ENCODE results near the gene E2F6.

The E2F6 gene

GRCh38 chr2:11456251-11456650 lies 9.7 kb downstream of the E2F6 start:
- TF ChIP-seq ZNF274 (IDR thresholded peaks at IDR 0.05; ENCODE audit: low read depth, low read length) = no peak
- no peak overlapping the region for H3K4me3 ChIP-seq (ENCODE audit: low read length)

- no peak for TF ChIP-seq ZNF274 (IDR thresholded peaks at IDR 0.05; ENCODE audit: low read depth, low read length)
- H3K4me3 ChIP-seq (ENCODE audit: low read length) = no peak overlapping the region
These were observed 11.1 kb downstream of the E2F6 start for GRCh38 chr2:11454824-11455223.

- TF ChIP-seq ZNF274 (IDR thresholded peaks at IDR 0.05; ENCODE audit: low read depth, low read length) = no peak
- H3K4me3 ChIP-seq (ENCODE audit: low read length) = no peak overlapping the region
These were observed 15.2 kb downstream of the E2F6 start for GRCh38 chr2:11450791-11451190.

- no peak for TF ChIP-seq ZNF274 (IDR thresholded peaks at IDR 0.05; ENCODE audit: low read depth, low read length)
- H3K4me3 ChIP-seq (ENCODE audit: low read length) = no peak overlapping the region
These were observed 19.2 kb downstream of the E2F6 start for GRCh38 chr2:11446733-11447248.

- no peak for TF ChIP-seq ZNF274 (IDR thresholded peaks at IDR 0.05; ENCODE audit: low read depth, low read length)
- H3K4me3 ChIP-seq (ENCODE audit: low read length) = no peak overlapping the region
These were observed 21.2 kb downstream of the E2F6 start for GRCh38 chr2:11444737-11445136.

- no peak for TF ChIP-seq ZNF274 (IDR thresholded peaks at IDR 0.05; ENCODE audit: low read depth, low read length)
These were observed 27.3 kb downstream of the E2F6 start for GRCh38 chr2:11438555-11439080.

GRCh38 chr2:11437602-11438001 lies 28.4 kb downstream of the E2F6 start:
- no peak overlapping the region for H3K4me3 ChIP-seq (ENCODE audit: low read length)
- TF ChIP-seq ZNF274 (IDR thresholded peaks at IDR 0.05; ENCODE audit: low read depth, low read length) = no peak

More at GRCh38 chr2:11438555-11439080, 27.3 kb downstream of the E2F6 start:
- no peak overlapping the region for H3K4me3 ChIP-seq (ENCODE audit: low read length)

GRCh38 chr2:11435036-11435435 lies 30.9 kb downstream of the E2F6 start:
- no peak overlapping the region for H3K4me3 ChIP-seq (ENCODE audit: low read length)
- no peak for TF ChIP-seq ZNF274 (IDR thresholded peaks at IDR 0.05; ENCODE audit: low read depth, low read length)

GRCh38 chr2:11434443-11434842 lies 31.5 kb downstream of the E2F6 start:
- no peak for TF ChIP-seq ZNF274 (IDR thresholded peaks at IDR 0.05; ENCODE audit: low read depth, low read length)
- no peak overlapping the region for H3K4me3 ChIP-seq (ENCODE audit: low read length)

GRCh38 chr2:11433822-11434221 lies 32.1 kb downstream of the E2F6 start:
- no peak for TF ChIP-seq ZNF274 (IDR thresholded peaks at IDR 0.05; ENCODE audit: low read depth, low read length)
- H3K4me3 ChIP-seq (ENCODE audit: low read length) = no peak overlapping the region

GRCh38 chr2:11430729-11431128 lies 35.2 kb downstream of the E2F6 start:
- no peak for TF ChIP-seq ZNF274 (IDR thresholded peaks at IDR 0.05; ENCODE audit: low read depth, low read length)
- no peak overlapping the region for H3K4me3 ChIP-seq (ENCODE audit: low read length)

GRCh38 chr2:11427224-11427623 lies 38.7 kb downstream of the E2F6 start:
- no peak overlapping the region for H3K4me3 ChIP-seq (ENCODE audit: low read length)
- no peak for TF ChIP-seq ZNF274 (IDR thresholded peaks at IDR 0.05; ENCODE audit: low read depth, low read length)

- H3K4me3 ChIP-seq (ENCODE audit: low read length) = no peak overlapping the region
- no peak for TF ChIP-seq ZNF274 (IDR thresholded peaks at IDR 0.05; ENCODE audit: low read depth, low read length)
These were observed 43.0 kb downstream of the E2F6 start for GRCh38 chr2:11422901-11423435.

- H3K4me3 ChIP-seq (ENCODE audit: low read length) = no peak overlapping the region
- no peak for TF ChIP-seq ZNF274 (IDR thresholded peaks at IDR 0.05; ENCODE audit: low read depth, low read length)
These were observed 43.5 kb downstream of the E2F6 start for GRCh38 chr2:11422491-11422865.

- H3K4me3 ChIP-seq (ENCODE audit: low read length) = no peak overlapping the region
- no peak for TF ChIP-seq ZNF274 (IDR thresholded peaks at IDR 0.05; ENCODE audit: low read depth, low read length)
These were observed 44.0 kb downstream of the E2F6 start for GRCh38 chr2:11421863-11422490.

All from GM08714 (cell line).